Fibroblast of upper back skin (primary cell): Measurements from ENCODE around the gene UBE2E2.
A peak's percentile ranks its signal among the peaks of the same experiment; 100 is the strongest.

Experiments used
- DNase-seq: peaks from one replicate; pipeline ENCODE4 v3.0.0-alpha.2; 2013

Gene UBE2E2

GRCh38 chr3:23549148-23549910 lies 346.2 kb downstream of the UBE2E2 start:
- DNase-seq, result no peak

- no peak for DNase-seq
Measured at GRCh38 chr3:23550402-23550801, 347.3 kb downstream of the UBE2E2 start.

GRCh38 chr3:23552506-23552905 lies 349.4 kb downstream of the UBE2E2 start:
- DNase-seq, result no peak

DNA sequence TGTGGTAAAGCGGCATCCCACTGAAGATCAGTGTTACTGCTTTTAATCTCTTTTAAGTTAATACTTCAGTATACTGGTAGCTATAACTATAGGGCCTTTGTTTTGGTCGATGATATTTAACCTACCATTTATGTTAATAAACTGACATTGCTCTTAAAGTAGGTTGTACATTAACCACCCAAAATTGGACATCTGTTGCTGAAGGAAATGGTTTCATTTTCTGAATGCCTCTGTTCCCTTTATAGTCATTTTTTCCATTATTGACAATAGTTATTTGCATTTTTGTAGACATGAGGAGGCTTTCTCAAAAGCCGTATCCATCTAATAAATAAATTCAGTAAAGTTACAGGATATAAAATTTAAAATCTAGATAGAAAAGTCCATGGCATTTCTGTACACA lies 350.2 kb downstream of the UBE2E2 start:
- DNase-seq, result no peak

DNA sequence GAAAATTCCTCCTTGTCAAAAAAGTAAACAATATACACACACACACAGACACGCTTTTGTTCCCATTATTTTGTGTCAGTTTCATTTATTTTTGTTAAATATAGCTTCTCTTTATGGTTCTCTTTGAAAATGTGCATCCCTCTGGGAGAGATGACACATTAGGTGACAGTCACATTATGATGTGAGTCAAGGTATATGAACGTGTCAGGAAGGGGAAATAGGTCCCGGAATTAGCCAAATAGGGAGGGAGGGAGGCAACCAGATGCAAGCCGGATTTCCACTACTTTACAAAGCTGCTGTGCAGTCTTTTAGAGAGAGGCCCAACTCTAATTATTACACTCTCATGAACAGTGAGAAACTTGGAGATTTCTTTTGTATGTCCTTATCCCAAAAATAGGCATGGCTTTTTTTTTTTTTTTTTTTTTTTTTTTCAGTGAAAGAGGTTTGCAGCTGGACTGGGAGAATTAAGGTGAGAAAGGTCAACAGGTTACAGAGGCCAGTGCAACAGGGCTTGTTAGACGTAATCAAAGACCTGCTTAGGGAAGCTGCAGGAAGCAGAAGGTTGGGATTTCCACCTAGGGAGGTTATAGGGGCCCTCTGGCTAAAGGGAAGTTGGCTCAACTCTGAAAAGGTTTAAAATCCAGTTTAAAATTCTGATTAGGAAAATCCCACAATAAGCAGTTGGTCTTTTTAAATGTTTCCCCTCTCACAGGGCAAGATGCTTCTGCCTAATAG lies 362.1 kb downstream of the UBE2E2 start:
- no peak for DNase-seq

DNA sequence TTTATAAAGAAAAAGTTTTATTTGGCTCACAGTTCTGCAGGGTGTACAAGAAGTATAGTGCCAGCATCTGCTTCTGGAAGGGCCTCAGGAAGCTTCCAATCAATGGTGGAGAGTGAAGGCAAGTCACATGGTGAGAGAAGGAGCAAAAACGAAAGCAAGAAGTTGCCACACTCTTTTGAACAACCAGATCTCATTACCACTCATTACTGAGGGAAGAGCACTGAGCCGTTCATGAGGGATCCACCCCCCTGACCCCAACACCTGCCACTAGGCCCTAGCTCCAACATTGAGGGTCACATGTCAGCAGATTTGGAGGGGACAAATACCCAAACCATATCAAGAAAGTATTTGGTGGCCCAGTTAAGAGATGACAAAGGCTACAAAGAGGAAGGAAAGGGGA lies 363.4 kb downstream of the UBE2E2 start:
- no peak for DNase-seq

DNA sequence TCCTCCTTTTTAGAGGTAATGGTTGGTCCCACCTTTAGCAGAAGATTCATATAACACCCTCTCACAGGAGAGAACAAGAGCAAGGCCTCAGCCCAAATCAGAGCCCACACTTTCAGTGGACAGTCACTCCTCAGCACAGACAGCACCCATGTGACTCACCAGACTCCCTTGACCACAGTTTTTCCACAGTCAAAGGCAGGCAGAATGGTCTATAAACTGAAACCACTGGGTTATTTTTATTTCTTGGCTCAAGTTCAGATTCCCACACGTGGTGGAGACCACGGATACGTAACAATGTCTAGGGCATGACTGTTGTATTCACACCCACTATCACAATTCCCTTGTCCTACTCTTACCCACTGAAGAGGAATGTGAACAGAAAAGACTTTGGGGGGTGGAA lies 364.8 kb downstream of the UBE2E2 start:
- peak; percentile 96 for DNase-seq

DNA sequence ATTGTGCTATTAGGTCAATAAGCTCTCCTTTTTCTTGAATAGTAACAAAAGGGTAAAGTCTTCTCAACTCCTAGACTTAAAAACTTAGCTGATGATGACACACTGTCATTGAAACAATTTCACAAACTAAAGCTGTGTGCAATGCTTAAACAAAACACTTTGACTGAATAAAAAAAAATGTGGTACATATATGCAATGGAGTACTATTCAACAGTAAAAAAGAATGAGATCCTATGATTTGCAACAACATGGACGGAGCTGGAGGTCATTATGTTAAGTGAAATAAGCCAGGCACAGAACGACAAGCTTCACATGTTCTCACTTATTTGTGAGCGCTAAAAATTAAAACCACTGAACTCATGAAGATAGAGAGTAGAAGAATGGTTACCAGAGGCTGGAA lies 370.7 kb downstream of the UBE2E2 start:
- DNase-seq, result no peak

GRCh38 chr3:23574822-23575315 lies 371.7 kb downstream of the UBE2E2 start:
- DNase-seq, result no peak

- peak; percentile 53 for DNase-seq
Measured at GRCh38 chr3:23575697-23576096, 372.6 kb downstream of the UBE2E2 start.

DNA sequence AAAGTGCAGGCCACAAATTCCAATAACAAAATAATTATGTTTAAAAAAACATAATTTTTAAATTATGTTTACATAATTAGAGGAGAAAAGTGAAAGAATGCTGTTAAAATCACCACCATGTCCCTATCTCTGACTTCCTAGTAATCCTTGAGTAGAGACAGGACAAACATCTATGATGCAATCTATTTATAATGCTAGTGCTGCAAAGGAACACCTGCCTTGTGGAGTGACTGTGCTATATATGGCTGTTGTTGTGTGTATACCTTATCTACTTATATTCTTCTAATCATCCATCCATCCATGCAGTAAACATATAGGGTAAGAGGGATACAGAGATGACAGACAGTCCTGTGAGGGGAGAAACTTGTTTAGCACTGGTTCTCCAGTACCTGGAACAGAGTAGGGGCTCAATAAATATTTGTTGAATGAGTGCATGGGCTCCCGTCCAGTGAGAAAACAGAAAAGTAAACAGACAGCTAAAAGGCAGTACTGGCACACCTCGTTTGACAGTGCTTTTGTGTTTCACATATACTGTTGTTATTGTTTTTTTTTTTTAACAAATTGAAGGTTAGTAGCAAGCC lies 373.3 kb downstream of the UBE2E2 start:
- no peak for DNase-seq

GRCh38 chr3:23580096-23580713 lies 377.1 kb downstream of the UBE2E2 start:
- peak; percentile 51 for DNase-seq

DNA sequence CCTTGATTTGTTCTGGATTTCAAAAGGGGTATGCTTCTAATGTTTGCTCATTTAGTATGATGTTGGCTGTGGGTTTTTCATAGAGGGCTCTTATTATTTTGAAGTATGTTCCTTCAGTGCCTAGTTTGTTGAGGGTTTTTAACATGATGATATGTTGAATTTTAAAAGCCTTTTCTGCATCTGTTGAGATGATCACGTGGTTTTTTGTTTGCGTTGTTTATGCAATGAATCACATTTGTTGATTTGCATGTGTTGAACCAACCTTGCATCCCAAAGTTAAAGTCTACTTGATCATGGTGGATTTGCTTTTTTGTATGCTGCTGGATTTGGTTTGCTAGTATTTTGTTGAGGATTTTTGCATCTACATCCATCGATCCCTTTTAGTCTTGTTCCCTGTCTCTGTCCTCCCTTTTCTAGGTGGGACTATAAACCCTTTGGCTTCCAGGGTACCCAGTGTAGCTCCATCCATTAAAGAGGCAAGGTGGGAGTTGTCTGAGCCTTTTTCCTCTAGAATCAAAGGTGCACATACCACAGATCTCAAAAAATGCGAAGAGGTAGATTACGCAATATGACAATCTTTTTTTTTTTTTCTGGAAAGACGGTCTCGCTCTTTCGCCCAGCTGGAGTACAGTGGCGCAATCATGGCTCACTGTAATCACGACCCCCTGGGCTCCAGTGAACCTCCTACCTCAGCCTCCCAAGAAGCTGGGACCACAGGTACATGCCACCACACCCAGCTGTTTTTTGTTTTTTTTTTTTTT lies 381.0 kb downstream of the UBE2E2 start:
- DNase-seq, result no peak

GRCh38 chr3:23587513-23587912 lies 384.4 kb downstream of the UBE2E2 start:
- DNase-seq, result no peak

DNA sequence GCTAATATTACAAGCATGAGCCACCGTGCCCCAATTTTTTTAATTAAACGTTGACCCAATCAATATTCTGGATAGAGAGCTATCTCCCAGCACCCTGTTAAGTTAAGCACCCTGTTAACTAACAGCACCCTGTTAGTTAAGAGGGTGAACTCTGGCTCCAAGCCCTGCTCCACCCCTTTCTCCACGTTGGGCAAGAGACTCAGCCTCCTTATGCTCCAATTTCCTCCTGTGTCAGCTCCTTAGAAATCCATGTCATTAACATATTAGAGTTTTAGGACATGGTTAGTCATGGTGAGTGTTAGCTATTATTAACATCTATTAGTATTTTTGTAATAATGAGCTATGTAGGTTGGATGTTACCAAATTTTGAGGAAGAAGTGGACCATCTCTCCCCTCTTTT lies 385.4 kb downstream of the UBE2E2 start:
- DNase-seq, result no peak

GRCh38 chr3:23589602-23590001 lies 386.5 kb downstream of the UBE2E2 start:
- no peak for DNase-seq

DNA sequence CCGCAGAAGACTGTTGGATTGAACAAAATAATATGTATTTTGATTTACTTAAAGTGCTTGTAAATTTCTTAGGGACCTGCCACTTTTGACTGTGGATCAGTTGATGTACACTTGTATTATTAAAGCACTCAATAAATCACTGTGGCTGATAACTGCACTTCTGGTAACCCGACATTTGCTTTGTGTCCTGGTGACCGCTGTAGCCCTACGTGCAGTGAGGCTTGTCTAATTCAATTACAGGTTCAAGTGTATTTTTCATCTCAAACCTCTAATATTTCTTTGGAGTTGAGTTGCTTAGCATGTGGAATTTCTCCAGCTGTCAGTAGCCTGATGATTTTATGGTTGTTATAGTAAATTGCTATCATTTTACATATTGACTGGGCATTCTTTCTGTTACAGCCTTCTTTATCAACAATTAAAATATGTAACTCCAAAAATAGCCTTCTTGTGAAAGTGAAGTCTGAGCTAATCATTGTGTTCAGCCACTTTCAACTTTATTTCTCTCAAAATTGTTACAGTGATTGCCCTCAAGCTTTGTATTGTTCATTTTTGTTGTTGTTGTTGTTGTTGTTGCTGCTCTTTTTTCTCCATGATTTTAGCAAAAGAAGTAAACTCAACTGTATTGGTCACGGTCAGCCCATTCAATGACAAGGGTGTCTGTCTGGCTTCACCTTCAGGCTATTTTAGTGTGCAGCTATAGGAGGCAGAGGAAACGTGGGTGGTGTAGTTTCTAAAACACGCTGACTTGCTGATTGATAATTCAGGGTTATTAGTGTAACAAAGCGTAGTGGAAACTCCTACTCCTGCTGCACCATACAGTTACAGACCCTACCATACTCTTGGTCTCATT lies 387.5 kb downstream of the UBE2E2 start:
- DNase-seq, result no peak

- no peak for DNase-seq
Measured at GRCh38 chr3:23591374-23591773, 388.2 kb downstream of the UBE2E2 start.

DNA sequence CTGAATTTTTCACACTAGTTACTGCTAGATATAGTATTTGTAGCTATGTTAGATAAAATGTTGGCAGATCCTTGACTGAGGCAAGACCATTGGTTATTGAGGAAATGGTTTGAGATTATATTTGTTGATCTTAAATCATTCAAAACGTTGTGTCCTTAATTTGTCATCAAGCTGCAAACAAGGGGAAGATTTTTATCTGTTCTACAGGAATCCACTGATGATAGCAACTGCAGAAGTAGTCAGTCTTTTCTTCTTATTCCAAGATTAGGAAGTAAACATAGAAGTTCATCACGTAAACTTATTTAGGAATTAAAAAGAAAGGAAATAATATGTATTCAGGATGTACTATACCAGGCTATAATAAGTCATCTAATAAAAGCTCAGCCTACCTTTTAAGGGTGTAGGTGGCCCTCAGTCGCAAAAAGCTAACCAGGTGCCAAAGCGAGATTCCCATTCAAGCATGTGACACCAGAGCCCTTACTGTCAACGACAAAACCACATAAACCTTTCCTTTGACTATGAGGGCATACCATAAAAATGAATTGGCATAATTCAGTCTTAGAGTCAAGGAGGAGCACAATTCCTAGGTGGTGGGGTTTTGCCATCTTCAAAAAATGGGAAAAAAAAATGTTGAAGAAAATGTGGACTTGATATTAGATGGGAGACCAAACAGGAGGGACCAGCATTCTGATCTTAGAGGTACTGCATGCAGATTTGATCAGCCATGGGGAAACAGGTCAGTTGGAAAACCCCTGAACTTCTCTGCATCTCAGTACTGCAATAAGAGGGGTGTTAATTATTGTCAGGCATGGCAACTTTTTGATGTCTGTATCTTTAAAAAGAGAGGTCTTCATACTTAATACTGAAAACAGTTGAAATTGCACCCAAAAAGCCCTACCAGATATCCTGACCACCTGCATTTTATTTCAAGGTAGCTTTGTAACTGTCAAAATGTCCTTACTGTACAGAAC lies 390.1 kb downstream of the UBE2E2 start:
- no peak for DNase-seq

DNA sequence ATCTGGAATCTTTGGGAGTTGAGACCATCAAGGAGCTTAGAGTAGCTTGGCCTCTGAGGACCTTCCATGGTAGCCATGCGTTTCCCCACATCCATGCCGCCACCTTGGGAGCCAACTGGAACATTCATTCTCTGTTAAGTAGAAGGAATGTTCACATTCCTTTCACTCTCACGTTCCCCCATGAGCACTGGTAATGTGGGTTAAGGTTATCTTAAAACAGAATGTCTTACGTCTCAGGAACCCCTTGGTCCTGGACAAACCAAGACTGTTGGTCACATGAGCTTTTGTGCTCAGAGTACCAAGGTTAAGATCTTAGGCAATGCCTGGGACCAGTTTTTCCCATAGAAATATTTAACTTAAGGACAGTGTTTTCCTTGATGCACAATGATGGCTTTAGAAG lies 390.9 kb downstream of the UBE2E2 start:
- DNase-seq, result no peak
